Daoy (cell line): ENCODE measurements around the gene ADAMTS7. TPM values are rescaled to one million over a fixed set of nuclear protein-coding genes. Genes with fewer than 3 reads are reported as not detected.
"Not testable (repeated sequence)": the region's sequence is repeated elsewhere in the genome, so short reads cannot be mapped to it uniquely, and the experiment has no call there.

Source experiments
- DNase-seq: peaks from one replicate; pipeline ENCODE4 v3.0.0-alpha.2; 2015; ENCODE audit warnings: low read depth
- total RNA-seq: library from RNA; depleted of rRNA; stranded (reverse); fragments of >200 nt; shearing (Covaris generic); gene quantifications from 2 replicates; pipeline ENCODE4 v1.2.3, GENCODE V29; 2014

ADAMTS7 gene
- total RNA-seq, 1 experiment from 2014 or later, result 1.1 TPM

DNA sequence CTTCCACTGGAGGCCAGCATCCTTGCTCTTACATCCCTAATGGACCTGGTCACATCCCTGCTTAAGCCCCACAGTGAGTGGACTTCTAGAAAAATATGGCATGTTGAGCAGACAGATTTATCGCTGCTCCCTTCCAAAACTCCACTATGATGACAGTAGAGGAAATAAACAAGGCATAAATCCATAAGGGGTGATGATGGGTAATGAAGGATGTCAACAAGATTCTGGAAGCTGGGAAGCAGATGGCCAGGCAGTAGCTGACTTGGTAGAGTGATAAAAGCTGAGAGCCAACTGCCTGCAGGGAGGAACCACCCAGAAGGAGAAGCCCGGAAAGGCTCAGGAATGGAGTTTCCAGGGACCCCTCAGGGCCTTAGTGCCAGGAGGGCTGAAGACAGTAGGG, 28.9 kb downstream of the ADAMTS7 start:
- not testable (repeated sequence) for DNase-seq

DNA sequence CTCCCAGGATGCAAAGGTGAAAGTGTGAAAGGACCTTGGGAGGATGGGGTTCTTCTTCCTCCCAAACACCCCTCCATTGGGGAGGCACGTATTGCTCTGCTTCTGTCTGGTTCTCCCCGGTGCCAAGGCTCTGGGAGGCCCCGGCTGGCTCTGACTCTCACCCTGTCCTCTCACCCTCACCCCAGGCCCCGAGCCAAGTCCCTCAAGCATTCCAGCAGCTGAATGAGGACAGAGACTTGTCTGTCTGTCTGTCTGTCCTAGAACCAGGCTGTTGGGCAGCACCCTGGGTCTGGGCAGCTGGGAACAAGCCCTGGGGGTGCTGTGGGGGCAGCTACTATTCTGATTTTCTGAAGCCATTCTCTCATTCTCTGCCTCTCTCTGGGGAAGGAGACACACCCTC, 29.9 kb downstream of the ADAMTS7 start:
- DNase-seq, result not testable (repeated sequence)

DNA sequence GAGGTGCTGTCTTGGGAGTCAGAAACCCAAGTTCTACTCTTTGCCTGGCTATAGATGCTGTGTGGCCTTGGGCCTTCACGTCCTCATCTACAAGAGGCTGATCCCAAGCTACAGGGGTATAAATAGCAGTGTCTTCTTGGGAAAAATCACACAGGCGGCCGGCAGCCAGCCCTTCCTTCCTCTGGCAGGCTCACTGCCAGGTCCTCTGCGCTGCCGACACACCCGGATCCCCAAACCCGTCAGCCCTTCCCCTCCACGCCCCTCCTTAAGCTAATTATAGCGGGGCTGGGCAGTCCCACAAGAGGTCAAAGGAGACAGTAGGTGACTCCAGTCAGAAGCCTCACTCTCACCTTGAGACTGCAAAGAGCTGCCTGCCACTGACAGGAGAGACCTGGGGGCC, 31.3 kb downstream of the ADAMTS7 start:
- not testable (repeated sequence) for DNase-seq

DNA sequence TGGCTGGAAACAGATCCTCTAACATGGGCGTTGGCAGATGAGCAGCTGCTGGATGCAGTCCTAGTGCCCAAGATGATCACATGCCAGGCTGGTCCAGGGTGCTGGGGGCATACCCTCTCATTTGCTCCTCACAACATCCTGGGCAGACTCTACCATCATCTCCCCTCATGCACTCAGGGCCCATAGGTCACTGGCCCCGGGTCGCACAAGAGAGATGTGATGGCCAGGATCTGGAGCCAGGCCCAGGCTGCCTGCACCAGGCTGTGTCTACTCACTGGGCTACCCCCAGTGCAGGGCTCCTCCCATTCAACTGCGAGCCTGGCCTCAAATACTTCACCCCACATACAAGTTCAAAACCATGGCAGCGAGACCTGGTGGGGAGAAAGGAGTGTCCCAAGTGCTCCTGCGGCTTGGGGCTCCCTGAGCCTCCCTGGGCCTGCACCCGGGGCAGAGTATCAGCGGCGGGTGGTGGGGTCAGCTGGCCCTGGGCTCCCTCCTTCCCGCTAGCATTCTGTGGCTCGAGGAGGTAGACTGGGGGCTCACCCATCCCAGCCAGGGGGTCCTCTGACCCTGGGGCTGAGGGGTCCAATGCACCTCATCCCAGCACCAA, 32.0 kb downstream of the ADAMTS7 start:
- DNase-seq, result not testable (repeated sequence)

DNA sequence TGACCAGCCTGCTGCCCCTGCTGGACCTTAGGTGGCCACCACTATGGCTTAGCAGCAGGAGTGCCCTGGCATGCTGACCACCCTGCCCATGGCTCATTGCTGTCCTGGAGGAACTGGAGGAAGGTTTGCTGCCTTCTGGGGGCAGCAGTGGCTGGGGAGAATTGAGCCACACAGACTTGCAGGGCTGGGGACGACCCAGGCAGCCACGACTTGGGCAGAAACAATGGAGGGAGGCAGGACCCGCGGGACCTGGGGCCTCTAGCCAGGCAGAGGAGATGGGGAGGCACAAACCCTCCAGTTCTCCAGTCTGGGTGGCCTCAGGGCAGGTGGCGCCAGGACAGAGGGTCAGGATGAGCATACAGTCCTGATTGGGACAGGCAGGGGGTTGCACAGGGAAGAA, 32.8 kb downstream of the ADAMTS7 start:
- no peak for DNase-seq

DNA sequence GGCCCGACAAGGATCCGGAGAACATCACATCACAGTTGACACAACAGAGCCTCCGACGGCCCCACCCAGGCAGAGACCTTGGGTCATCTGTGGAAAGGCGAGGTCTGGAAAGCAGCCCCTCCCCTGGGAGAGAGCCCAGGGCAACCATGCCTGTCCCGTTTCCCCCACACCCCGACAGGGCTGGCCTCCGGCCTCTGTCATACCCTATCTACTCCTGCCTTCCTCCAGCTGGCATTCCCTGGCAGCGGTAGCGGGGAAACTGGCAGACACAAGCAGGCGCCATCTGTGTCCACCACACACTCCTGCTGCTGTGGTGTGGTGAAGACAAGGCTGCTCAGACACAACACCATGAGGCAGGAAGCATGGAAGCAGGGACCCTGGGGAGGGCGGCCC, 33.3 kb downstream of the ADAMTS7 start:
- not testable (repeated sequence) for DNase-seq

DNA sequence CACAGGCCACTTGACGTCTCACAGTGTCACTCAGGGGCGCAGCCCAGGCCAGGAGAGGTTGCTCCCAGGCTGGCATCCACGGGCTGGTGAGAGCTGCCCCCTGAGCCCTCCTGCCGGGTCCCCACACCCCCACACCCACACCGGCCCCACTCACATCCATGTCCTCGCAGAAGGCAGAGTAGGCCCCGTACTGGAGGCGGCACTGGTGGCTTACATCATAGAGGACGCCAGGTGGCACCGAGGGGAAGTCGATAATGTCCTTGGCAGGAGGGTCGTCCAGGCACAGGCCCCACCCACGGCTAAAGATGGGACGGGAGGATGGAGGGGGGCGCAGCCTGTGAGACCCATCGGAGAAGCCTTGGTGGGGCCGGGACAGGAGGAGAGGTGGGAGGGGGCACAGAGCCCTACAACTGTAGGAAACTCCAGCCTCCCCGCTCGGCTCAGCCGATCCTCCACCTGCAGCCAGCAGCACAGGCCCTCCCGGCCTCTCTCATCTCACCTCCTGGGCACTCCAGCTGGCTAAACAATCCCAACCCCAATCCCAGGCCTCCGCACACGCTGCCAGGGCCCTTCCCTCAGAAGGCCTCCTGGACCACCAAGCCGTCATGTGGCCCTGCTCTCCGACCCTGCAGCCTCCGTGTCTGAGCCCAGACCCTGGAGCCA, 33.8 kb downstream of the ADAMTS7 start:
- not testable (repeated sequence) for DNase-seq

DNA sequence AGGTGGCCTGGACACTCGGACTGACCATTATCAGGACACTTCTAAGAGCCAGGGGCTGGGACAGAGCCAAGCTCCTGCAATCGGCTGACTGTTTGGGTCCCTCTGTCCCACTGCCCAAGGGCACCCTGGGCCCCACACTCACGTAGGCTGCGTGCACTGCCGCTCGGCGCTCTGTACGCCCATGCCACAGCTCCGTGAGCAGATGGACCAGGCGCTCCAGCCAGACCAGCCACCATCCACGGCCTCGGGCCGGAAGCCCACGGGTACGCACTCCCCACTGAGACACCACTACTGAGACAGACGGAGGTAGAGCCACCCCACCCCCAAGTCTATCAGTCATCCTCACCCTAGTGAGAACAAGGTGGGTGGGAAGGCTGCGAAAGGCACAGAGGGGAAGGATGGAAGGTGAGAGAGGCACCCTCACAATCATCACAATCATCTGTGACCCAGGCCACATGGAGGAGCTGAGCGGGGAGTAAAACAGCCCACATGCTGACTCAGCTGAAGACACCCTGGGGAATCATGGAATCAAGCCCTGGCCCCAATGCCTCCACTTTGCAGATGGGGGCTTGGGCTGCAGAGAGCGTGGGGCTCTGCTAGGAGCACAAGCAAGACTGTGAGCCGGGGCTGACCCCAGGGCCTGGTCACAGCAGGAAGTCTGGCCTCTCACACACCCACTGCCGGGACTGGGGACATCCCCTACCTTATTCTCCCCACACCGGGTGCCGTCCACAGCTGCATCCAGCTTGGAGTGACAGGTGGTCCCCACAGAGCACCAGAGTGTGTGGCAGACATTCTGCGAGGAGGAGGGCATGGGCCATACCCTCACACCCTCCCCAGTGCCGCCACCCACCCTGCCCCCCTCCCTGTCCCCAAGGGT, 35.0 kb downstream of the ADAMTS7 start:
- not testable (repeated sequence) for DNase-seq

DNA sequence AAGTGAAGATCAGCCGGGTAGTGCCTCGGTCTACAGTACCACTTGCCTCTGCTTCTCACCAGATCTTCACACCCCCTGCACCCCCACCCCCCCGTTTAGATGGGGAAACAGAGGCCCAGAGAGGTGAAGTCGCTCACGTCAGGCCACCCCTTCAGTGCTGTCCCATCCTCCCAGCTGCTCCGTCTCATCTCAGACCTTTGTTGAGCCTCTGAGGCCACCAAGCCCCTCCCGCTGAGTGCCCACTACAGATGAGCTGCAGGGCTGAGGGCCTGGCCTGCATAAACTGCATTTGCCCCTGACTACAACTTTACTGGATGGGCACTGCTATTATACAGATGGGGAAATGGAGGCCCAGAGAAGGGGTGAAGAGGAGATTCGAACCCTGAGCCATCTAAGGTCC, 35.8 kb downstream of the ADAMTS7 start:
- no peak for DNase-seq

DNA sequence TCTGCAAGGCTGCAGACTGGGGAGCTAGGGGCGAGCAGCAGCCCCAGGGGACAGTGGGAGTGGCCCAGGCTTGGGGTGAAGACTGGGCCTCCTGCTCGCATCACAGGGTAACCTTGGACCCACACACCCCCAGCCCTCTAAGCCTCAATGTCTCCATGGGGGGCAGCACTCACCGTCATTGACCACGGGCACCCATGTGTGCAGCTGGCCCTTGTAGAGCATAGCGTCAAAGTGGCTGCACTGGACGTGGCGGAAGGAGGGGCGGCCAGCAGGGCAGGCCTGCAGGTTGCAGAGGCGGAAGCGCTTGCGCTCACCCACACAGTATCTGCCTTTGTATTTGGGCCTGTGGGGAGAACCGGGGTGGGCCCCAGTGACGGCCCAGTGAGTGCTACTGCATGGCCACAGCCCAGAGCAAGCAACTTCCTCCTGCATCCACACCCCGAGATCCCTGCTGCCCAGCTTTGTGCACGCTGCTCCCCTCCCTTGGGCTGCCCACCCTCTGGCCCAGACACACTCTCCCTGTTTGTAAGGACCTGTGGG, 36.7 kb downstream of the ADAMTS7 start:
- DNase-seq, result not testable (repeated sequence)

DNA sequence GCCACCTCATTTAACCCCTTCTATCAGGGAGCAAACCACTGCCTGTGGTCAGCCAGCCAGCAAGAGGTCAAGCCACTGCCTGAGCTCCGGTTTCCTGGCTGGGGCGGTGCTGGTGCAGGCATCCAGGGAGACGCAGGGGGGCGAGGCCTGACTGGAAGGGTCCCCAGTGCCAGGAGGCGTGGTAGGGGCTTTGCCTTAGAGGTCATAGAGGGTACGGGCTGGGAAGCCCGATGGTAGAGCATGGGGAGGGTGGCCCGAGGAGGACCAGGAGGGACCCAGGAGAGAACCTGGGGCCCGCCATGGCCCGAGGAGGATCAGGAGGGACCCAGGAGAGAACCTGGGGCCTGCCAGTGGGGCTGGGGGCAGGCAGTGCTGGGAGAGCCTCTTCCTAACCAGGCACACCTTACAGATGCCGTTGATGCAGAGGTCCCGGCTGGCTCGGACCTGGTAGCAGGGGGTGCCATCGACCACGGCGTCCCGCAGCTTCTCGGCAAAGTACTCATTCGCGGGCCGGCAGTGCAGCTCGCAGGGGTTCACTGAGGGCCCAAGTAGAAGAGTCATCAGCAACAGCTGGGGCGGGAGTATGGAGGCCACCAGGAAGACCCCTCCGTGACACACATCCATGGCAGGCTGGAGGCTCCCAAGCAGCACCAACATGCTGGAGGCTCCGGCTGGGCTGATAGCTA, 37.4 kb downstream of the ADAMTS7 start:
- DNase-seq, result not testable (repeated sequence)

DNA sequence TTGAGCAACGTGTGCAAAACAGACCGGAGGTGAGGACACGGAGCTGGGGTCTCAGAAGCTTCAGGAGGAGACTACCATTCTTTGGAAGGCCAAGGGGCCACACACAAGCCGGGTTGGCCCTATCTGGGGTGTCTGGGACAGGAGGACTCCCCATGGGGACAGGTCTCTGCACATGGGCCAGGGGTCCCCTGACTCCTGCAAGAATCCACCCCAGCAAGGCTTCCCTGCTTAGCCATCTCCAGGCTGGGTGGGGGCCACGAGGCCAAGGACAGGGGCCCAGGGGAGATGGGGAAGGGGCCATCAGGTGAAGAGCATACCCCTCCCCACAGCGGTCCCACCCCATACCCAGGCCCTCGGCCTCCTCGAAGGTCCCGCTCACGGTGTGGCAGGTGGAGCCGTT, 38.5 kb downstream of the ADAMTS7 start:
- DNase-seq, result no peak

DNA sequence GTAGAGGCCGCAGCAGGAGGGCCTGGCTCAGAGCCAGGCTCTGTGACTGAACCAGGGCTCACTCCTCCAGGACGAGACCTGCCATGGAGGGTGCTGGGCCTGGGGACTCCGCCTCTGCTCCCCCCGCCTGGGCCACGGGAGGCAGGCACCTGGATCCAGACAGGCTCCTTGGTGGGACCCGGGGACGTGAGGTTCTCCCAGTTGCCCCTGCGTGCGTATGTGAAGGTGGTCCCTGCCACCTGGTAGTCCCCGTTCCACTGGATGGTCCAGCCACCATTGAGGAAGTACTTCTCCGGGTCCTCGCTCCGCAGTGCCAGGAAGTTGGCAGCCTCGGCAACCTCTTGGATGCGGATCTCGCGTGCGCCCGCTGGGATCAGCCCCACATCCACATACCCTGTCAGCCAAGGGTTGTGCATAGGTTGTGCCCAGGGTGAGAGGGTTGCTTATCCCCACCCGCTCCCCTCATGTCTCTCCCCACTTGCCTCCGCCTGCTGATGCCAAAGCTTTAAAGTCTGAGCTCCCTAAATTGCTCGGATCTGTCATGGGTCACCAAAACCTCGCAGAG, 39.7 kb downstream of the ADAMTS7 start:
- not testable (repeated sequence) for DNase-seq

DNA sequence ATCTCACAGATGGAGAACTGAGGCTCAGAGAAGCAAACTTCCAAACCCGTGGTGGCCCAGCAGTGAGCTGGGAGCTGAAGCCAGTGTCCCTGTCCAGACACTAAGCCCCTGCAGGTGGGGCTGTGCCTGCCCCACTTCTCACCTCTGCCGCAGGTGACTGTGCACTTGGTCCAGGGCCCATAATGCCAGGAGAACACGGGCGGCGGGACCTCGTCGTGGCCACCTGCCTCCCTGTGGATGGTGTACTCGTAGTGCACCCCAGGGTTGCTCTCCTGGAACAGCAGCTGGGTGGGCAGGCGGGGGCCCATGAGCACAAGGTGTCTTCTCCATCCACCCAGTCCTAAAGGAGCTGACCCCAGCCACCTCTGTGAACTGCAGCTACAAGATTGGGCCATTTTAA, 40.2 kb downstream of the ADAMTS7 start:
- not testable (repeated sequence) for DNase-seq

DNA sequence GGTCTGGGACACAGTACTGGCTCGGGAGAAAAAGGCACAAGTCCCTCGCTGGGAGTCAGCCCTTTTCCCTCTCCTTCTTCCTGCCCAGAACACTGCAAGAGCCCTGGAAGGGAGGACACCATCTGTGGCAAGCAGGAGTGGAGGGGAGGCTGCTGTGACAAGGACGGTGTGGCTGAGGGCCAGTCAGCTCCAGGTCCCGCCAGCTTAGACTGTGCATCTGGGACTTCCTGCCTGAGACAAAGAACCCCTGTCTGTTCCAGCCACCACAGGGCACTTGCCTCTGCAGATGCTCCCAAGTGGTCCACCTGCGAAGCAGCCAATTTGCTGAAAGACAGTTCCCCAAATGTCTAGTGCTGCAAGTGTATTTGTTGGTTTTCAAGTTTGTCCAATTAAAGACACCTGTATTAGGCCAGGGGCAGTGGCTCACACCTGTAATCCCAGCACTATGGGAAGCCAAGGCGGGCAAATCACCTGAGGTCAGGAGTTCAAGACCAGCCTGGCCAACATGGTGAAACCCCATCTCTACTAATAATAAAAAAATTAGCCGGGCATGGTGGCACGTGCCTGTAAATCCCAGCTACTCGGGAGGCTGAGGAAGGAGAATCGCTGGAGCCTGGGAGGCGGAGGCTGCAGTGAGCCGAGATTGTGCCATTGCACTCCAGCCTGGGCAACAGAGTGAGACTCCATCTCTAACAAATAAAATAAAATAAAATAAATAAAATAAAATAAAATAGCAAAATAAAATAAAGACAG, 41.6 kb downstream of the ADAMTS7 start:
- not testable (repeated sequence) for DNase-seq

DNA sequence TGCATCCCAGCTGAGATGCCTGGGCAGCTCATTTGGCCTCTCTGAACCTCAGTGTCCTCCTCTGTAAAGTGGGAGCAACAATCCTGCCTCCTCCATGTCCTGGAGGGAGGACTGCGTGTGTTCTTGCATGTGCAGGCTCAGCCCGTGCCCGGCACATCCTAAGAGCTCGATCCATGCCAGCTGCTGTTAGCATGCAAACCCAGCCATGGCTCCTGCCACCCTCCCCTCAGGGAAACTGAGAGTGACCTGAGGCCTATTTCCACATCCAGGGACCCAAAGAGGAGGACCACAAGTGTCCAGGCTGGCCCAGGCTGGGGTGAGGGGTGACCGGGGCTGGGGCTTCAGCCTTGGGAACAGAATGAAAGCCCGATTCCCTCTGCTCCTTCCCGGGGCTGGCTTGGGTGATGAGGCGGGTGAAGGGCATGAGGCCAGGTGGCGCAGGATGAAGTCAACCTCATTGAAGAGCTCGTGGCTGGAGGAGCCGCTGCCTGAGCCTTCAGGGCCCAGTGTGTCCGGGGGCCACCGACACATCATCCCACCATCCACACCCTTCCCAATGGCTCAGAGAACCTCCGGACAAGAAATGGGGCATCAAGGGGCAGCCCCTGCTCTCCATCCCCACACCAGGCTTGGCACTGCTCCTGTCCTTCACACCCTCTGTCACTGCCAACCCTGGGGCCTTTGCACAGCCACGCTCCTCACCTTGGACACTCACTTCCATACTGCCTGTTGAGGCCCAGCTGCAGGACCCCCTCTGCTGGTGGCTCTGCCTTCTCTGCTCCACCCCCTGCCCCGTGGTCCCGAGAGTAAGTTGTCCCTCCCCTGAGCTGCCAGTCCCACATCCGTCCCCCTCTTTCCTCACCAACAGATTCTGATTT, 42.5 kb downstream of the ADAMTS7 start:
- DNase-seq, result no peak

DNA sequence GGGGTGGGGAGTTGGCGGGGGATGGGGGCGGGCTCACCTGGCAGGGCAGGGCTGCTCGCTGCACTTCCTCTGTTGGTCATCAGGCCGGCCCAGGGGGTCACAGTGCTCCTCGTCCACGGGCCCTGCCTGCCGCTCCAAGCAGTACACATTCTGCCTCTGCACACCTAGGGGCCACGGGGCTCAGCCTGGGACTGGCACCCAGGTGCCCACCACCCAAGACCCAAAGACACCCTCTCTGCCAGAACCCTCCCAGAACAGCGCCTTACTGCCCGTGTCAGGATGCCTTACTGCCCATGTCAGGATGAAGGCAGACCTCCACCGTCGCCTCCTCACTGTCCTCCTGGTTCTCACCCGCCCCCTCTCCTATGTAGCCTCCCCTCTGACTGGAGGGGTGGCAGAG, 43.2 kb downstream of the ADAMTS7 start:
- no peak for DNase-seq

DNA sequence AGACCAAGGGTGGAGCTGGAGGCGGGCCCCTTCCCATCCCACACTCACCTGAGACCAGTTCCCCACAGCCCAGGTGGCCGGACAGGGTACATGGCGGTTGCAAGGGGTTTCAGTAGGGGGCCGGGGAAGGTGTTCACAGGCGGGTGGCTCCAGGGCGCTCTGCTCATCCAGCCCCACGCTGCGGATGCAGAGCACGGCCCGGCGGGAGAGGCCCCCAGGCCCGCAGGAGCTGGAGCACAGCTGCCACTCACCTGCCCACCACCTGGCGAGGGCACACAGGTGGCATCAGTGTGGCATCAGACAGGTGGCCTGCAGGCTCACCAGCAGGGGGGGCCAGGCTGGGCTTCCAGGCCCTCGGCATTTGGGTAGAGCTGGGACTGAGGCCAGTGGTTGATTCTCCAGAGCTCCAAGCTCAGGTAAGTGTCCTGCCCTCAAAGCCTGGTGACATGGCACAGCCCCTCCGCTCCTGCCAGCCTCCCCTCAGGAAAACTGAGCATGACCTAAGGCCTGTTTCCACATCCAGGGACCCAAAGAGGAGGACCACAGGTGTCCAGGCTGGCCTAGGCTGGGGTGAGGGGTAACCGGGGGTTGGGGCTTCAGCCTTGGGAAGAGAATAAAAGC, 43.8 kb downstream of the ADAMTS7 start:
- DNase-seq, result no peak

DNA sequence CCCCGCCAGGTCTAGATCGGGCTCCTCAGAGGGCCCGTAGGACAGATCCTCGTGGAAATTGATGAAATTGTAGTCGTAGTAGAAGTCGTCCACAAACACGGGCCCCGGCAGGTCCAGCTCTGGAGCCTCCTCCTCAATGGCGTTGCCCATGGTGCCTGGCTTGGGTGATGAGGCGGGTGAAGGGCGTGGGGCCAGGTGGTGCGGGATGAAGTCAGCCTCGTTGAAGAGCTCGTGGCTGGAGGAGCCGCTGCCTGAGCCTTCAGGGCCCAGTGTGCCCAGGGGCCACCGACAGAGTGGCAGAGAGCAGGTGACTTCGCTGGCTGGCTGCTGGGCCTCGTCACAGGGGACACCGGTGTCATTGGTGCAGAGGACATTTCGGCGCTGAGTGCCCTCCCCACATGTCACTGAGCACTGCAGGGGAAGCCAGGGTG, 44.6 kb downstream of the ADAMTS7 start:
- DNase-seq, result not testable (repeated sequence)
